ENCODE results near the gene ULK4.
"Not testable (repeated sequence)": the region's sequence is repeated elsewhere in the genome, so short reads cannot be mapped to it uniquely, and the experiment has no call there.

The ULK4 gene

GRCh38 chr3:41697702-41698101 is 264.2 kb downstream of the ULK4 start:
- H3K9me3 ChIP-seq (ENCODE audit: control insufficient read depth, insufficient read depth, low read length): no peaks in the 10 kb centered on the region
- no peak overlapping the region for H3K4me3 ChIP-seq (ENCODE audit: low read length)
- no peaks in the 10 kb centered on the region for H3K27me3 ChIP-seq (ENCODE audit: control insufficient read depth, insufficient read depth, low read length)
- no peaks in the 10 kb centered on the region for H3K4me1 ChIP-seq (ENCODE audit: control insufficient read depth, insufficient read depth, low read length)
- no peak for DNase-seq (ENCODE audit: low read depth, low spot score)
- WGBS (ENCODE audit: insufficient coverage, insufficient read length): no CpG with 5 or more reads among the region's 1 CpG
- H3K27ac ChIP-seq (ENCODE audit: low read length): no peak overlapping the region
- no peaks in the 10 kb centered on the region for H3K36me3 ChIP-seq (ENCODE audit: control insufficient read depth, insufficient read depth, low read length)

DNA sequence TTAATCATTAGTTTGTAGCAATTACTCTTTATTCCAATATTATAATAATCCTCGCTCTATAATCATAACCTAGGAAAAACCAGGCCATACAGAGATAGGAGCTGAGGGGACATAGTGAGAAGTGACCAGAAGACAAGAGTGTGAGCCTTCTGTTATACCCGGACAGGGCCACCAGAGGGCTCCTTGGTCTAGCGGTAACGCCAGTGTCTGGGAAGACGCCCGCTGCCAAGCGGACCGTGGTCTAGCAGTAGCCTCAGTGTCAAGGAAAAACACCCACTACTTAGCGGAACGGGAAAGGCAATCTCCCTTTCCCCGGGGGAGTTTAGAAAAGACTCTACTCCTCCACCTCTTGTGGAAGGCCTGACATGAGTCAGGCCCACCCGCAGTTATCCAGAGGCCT is 266.1 kb downstream of the ULK4 start:
- not testable (repeated sequence) for H3K27me3 ChIP-seq (ENCODE audit: control insufficient read depth, insufficient read depth, low read length); DNase-seq (ENCODE audit: low read depth, low spot score); H3K36me3 ChIP-seq (ENCODE audit: control insufficient read depth, insufficient read depth, low read length); H3K4me1 ChIP-seq (ENCODE audit: control insufficient read depth, insufficient read depth, low read length); H3K27ac ChIP-seq (ENCODE audit: low read length); H3K4me3 ChIP-seq (ENCODE audit: low read length); H3K9me3 ChIP-seq (ENCODE audit: control insufficient read depth, insufficient read depth, low read length)
- WGBS (ENCODE audit: insufficient coverage, insufficient read length): no CpG with 5 or more reads among the region's 12 CpGs

DNA sequence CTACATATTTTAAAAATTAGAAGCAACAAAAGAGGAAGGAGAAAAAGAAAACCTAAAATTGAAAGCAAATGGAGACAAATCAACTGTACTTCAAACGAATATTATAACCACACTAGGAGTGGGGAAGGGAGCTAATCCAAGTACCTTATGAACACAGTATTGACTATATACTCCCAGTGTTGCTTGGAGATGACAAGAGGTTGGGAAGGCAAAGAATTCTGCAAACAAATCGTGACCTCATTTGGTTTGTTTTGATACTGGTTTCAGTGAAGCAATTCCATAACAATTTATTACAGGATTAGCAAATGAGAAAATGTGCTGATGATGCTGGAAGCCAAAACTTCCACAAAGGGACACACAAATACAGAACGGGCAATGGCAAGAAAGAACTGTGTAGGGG is 268.1 kb downstream of the ULK4 start:
- no peaks in the 10 kb centered on the region for H3K9me3 ChIP-seq (ENCODE audit: control insufficient read depth, insufficient read depth, low read length)
- H3K27ac ChIP-seq (ENCODE audit: low read length): no peak overlapping the region
- no peaks in the 10 kb centered on the region for H3K36me3 ChIP-seq (ENCODE audit: control insufficient read depth, insufficient read depth, low read length)
- WGBS (ENCODE audit: insufficient coverage, insufficient read length): no CpG with 5 or more reads among the region's 3 CpGs
- no peaks in the 10 kb centered on the region for H3K27me3 ChIP-seq (ENCODE audit: control insufficient read depth, insufficient read depth, low read length)
- DNase-seq (ENCODE audit: low read depth, low spot score): no peak
- no peaks in the 10 kb centered on the region for H3K4me1 ChIP-seq (ENCODE audit: control insufficient read depth, insufficient read depth, low read length)
- H3K4me3 ChIP-seq (ENCODE audit: low read length): no peak overlapping the region

- no CpG with 5 or more reads among the region's 5 CpGs for WGBS (ENCODE audit: insufficient coverage, insufficient read length)
- DNase-seq (ENCODE audit: low read depth, low spot score): no peak
- Histone ChIP-seq H3K27me3 (ENCODE audit: control insufficient read depth, insufficient read depth, low read length) (no peaks in the 10 kb centered on the region), H3K27ac (ENCODE audit: low read length) (no peak overlapping the region), H3K4me3 (ENCODE audit: low read length) (no peak overlapping the region), H3K36me3 (ENCODE audit: control insufficient read depth, insufficient read depth, low read length) (no peaks in the 10 kb centered on the region), H3K4me1 (ENCODE audit: control insufficient read depth, insufficient read depth, low read length) (no peaks in the 10 kb centered on the region), H3K9me3 (ENCODE audit: control insufficient read depth, insufficient read depth, low read length) (no peaks in the 10 kb centered on the region)
Measured at GRCh38 chr3:41690766-41691563, 270.9 kb downstream of the ULK4 start.

- Histone ChIP-seq H3K27me3 (ENCODE audit: control insufficient read depth, insufficient read depth, low read length) (no peaks in the 10 kb centered on the region), H3K9me3 (ENCODE audit: control insufficient read depth, insufficient read depth, low read length) (no peaks in the 10 kb centered on the region), H3K27ac (ENCODE audit: low read length) (no peak overlapping the region), H3K36me3 (ENCODE audit: control insufficient read depth, insufficient read depth, low read length) (no peaks in the 10 kb centered on the region), H3K4me1 (ENCODE audit: control insufficient read depth, insufficient read depth, low read length) (no peaks in the 10 kb centered on the region), H3K4me3 (ENCODE audit: low read length) (no peak overlapping the region)
- no peak for DNase-seq (ENCODE audit: low read depth, low spot score)
- WGBS (ENCODE audit: insufficient coverage, insufficient read length): no CpG with 5 or more reads among the region's 4 CpGs
Measured at GRCh38 chr3:41688595-41689380, 273.1 kb downstream of the ULK4 start.

GRCh38 chr3:41684797-41685735 is 276.8 kb downstream of the ULK4 start:
- H3K27me3 ChIP-seq (ENCODE audit: control insufficient read depth, insufficient read depth, low read length): no peaks in the 10 kb centered on the region
- no CpG with 5 or more reads among the region's 4 CpGs for WGBS (ENCODE audit: insufficient coverage, insufficient read length)
- peaks cover 1% of the 10 kb centered on the region; the same call in 1 of the 2 replicates for H3K4me1 ChIP-seq (ENCODE audit: control insufficient read depth, insufficient read depth, low read length)
- H3K27ac ChIP-seq (ENCODE audit: low read length): no peak overlapping the region
- no peak overlapping the region for H3K4me3 ChIP-seq (ENCODE audit: low read length)
- H3K36me3 ChIP-seq (ENCODE audit: control insufficient read depth, insufficient read depth, low read length): no peaks in the 10 kb centered on the region
- no peaks in the 10 kb centered on the region for H3K9me3 ChIP-seq (ENCODE audit: control insufficient read depth, insufficient read depth, low read length)
- no peak for DNase-seq (ENCODE audit: low read depth, low spot score)

DNA sequence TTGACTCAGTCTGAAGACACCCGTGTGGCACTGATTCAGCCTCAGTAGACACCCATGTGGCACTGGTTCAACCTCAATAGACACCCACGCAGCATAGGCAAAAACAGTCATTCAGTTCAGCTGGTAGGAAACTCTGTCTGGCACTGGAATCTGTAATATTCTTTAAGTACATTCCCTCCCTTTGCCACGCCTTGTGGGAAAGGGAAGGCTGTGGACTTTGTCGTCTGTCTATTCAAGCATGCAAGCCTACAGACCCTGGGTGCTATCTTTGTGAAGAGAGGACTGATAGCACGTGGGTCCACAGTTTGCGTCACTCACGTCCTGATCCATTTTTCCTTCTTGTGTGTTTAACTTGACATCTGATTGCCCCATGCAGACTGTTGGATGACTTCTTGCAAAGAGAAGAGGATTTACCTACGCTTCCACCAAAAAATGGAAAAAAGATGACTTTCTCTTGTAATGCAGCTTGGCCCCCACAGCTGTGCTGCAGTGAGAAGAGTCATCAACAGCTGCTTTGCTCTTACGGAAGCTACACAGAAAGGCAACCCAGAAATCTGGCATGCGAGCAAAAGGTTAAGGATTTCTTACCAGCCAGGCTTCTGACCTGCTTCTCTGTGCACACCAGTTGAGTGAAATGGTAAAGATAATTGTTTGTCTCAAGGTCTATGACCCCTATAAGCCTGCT is 278.1 kb downstream of the ULK4 start:
- Histone ChIP-seq H3K4me3 (ENCODE audit: low read length) (no peak overlapping the region), H3K9me3 (ENCODE audit: control insufficient read depth, insufficient read depth, low read length) (no peaks in the 10 kb centered on the region), H3K36me3 (ENCODE audit: control insufficient read depth, insufficient read depth, low read length) (no peaks in the 10 kb centered on the region), H3K27me3 (ENCODE audit: control insufficient read depth, insufficient read depth, low read length) (no peaks in the 10 kb centered on the region), H3K4me1 (ENCODE audit: control insufficient read depth, insufficient read depth, low read length) (peaks cover 1% of the 10 kb centered on the region; the same call in 1 of the 2 replicates), H3K27ac (ENCODE audit: low read length) (no peak overlapping the region)
- no CpG with 5 or more reads among the region's 10 CpGs for WGBS (ENCODE audit: insufficient coverage, insufficient read length)
- no peak for DNase-seq (ENCODE audit: low read depth, low spot score)

- Histone ChIP-seq H3K27ac (ENCODE audit: low read length) (no peak overlapping the region), H3K4me3 (ENCODE audit: low read length) (no peak overlapping the region), H3K36me3 (ENCODE audit: control insufficient read depth, insufficient read depth, low read length) (no peaks in the 10 kb centered on the region), H3K27me3 (ENCODE audit: control insufficient read depth, insufficient read depth, low read length) (no peaks in the 10 kb centered on the region), H3K9me3 (ENCODE audit: control insufficient read depth, insufficient read depth, low read length) (no peaks in the 10 kb centered on the region), H3K4me1 (ENCODE audit: control insufficient read depth, insufficient read depth, low read length) (peaks cover 1% of the 10 kb centered on the region; the same call in 1 of the 2 replicates)
- no CpG with 5 or more reads among the region's 6 CpGs for WGBS (ENCODE audit: insufficient coverage, insufficient read length)
- no peak for DNase-seq (ENCODE audit: low read depth, low spot score)
Measured at GRCh38 chr3:41682996-41683395, 278.9 kb downstream of the ULK4 start.

- WGBS (ENCODE audit: insufficient coverage, insufficient read length): no CpG with 5 or more reads among the region's 3 CpGs
- Histone ChIP-seq H3K27me3 (ENCODE audit: control insufficient read depth, insufficient read depth, low read length) (no peaks in the 10 kb centered on the region), H3K36me3 (ENCODE audit: control insufficient read depth, insufficient read depth, low read length) (no peaks in the 10 kb centered on the region), H3K4me3 (ENCODE audit: low read length) (no peak overlapping the region), H3K9me3 (ENCODE audit: control insufficient read depth, insufficient read depth, low read length) (no peaks in the 10 kb centered on the region), H3K4me1 (ENCODE audit: control insufficient read depth, insufficient read depth, low read length) (peaks cover 1% of the 10 kb centered on the region; the same call in 1 of the 2 replicates), H3K27ac (ENCODE audit: low read length) (no peak overlapping the region)
- DNase-seq (ENCODE audit: low read depth, low spot score): no peak
Measured at GRCh38 chr3:41682382-41682781, 279.5 kb downstream of the ULK4 start.
